SK-N-SH treated with all-trans-retinoic acid at 6 μM for 48 hours (cell line): Measurements from ENCODE around the gene CFH.

Source experiments
- BACH2 ChIP-seq: fragments of 250-450 bp; sonication (Bioruptor Pico); IDR thresholded peaks from 2 replicates; pipeline ENCODE4 v1.9.0; 2021; ENCODE audit warnings: mild to moderate bottlenecking, borderline replicate concordance
- CSRNP3 ChIP-seq: fragments of 250-450 bp; sonication (Bioruptor Pico); IDR thresholded peaks from 2 replicates; pipeline ENCODE4 v1.5.1; 2021; ENCODE audit warnings: mild to moderate bottlenecking, moderate library complexity
- GLIS3 ChIP-seq: fragments of 250-450 bp; sonication (Bioruptor Pico); IDR thresholded peaks from 2 replicates; pipeline ENCODE4 v1.5.0; 2020; ENCODE audit warnings: mild to moderate bottlenecking, moderate library complexity
- ISL1 ChIP-seq: fragments of 250-450 bp; sonication (Bioruptor Pico); IDR thresholded peaks from 2 replicates; pipeline ENCODE4 v2.1.2; 2022; ENCODE audit warnings: mild to moderate bottlenecking, moderate library complexity
- PATZ1 ChIP-seq: fragments of 250-450 bp; sonication (Bioruptor Pico); IDR thresholded peaks from 2 replicates; pipeline ENCODE4 v1.8.0; 2020; ENCODE audit warnings: mild to moderate bottlenecking, moderate library complexity, borderline replicate concordance
- TSHZ2 ChIP-seq: fragments of 250-450 bp; sonication (Bioruptor Pico); IDR thresholded peaks from 2 replicates; pipeline ENCODE4 v1.5.0; 2020; ENCODE audit warnings: mild to moderate bottlenecking, moderate library complexity
- ZC3H10 ChIP-seq: fragments of 250-450 bp; sonication (Bioruptor Pico); IDR thresholded peaks from 2 replicates; pipeline ENCODE4 v1.5.1; 2021; ENCODE audit warnings: mild to moderate bottlenecking, moderate library complexity
- ZFP30 ChIP-seq: fragments of 450-650 bp; formaldehyde crosslinking; IDR thresholded peaks from 2 replicates; pipeline ENCODE4 v1.5.0; 2022; ENCODE audit warnings: mild to moderate bottlenecking, moderate library complexity
- ZNF565 ChIP-seq: fragments of 450-650 bp; formaldehyde crosslinking; conservative IDR thresholded peaks from 2 replicates; pipeline ENCODE4 v1.5.0; 2020; ENCODE audit warnings: low read depth, mild to moderate bottlenecking, moderate library complexity
- ZNF70 ChIP-seq: fragments of 450-650 bp; formaldehyde crosslinking; IDR thresholded peaks from 2 replicates; pipeline ENCODE4 v1.5.0; 2020; ENCODE audit warnings: mild to moderate bottlenecking, moderate library complexity

GRCh38 chr1:196677781-196678509 is 26.1 kb downstream of the CFH start:
- no peak for TF ChIP-seq BACH2 (CRISPR knock-in tag)
- TF ChIP-seq ZFP30 (CRISPR knock-in tag), result no peak
- TF ChIP-seq PATZ1, result no peak
- TF ChIP-seq ISL1, result no peak
- TF ChIP-seq GLIS3 (CRISPR knock-in tag), result no peak
- no peak for TF ChIP-seq CSRNP3
- TF ChIP-seq ZNF565 (CRISPR knock-in tag), result no peak
- TF ChIP-seq ZNF70 (CRISPR knock-in tag), result no peak
- no peak for TF ChIP-seq TSHZ2 (CRISPR knock-in tag)
- 0 out of 2 replicates have a peak, but pooled peaks have one; percentile 8 for TF ChIP-seq ZC3H10 (CRISPR knock-in tag)
